Subcutaneous adipose tissue (tissue), 4 donors: Measurements from ENCODE around the gene TBX15. TPM values are rescaled to one million over a fixed set of nuclear protein-coding genes. Genes with fewer than 3 reads are reported as not detected.

Experiments
- CTCF ChIP-seq: fragments of 450-650 bp; IDR thresholded peaks from one replicate; pipeline ENCODE4 v1.5.1; 2016; ENCODE audit warnings: low read depth, mild to moderate bottlenecking, control low read depth, antibody characterized with exemption, moderate library complexity
- total RNA-seq, 4 donors: library from RNA; depleted of rRNA; stranded (reverse); fragments of >200 nt; gene quantifications; one replicate each; pipeline ENCODE4 v1.1.0, GENCODE V29; 2016

TBX15 gene
- total RNA-seq, 4 donors from 2014 or later = 68.9 to 102 (median 77.0) TPM

DNA sequence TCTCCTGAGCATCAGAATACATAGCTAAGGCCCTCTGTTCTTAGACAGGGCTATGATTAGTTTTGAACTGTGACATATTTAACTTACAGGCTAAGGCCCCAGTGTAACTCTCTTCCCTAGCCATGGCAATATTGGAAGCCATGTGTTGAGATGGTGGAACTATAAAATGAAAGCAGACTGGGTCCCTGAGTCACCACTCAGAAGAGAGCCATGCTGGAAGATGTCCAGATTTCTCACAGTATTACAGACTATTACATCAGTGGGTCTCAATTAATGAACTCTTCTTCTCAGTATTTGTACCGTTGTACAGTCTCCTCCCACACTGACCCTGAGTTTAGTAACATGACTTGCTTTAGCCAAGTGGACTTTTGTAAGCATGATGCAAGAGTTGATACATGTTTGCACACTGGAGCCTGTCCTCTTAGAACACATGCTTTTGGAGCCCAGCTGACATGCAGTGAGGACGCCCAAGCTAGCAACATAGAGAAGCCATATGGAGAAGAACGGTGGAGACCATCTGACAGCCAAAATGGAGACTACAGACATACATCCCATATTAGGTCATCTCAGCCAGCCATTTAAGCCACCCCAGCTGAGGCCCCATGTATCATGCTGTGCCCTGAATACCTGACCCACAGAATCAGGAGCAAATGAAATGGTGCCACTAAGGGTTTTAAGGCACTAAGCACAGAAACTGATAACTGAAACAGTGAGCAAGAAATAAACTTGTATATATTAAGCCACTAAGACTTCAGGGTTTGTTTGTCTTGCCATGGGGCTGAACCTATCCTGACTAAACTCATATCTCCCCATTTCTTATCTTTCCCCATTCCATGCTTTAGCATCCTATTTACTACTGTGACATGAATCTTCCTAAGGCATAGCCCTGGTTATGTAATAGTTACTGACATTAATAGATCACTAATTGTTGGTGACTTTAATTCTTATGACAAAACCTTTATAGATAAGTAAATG, 24.4 kb downstream of the TBX15 start:
- TF ChIP-seq CTCF = no peak

- TF ChIP-seq CTCF = no peak
Measured at GRCh38 chr1:118963138-118963455, 25.0 kb downstream of the TBX15 start.

GRCh38 chr1:118961156-118961555, 27.0 kb downstream of the TBX15 start:
- TF ChIP-seq CTCF = no peak

- TF ChIP-seq CTCF = no peak
Measured at GRCh38 chr1:118960567-118961136, 27.5 kb downstream of the TBX15 start.

DNA sequence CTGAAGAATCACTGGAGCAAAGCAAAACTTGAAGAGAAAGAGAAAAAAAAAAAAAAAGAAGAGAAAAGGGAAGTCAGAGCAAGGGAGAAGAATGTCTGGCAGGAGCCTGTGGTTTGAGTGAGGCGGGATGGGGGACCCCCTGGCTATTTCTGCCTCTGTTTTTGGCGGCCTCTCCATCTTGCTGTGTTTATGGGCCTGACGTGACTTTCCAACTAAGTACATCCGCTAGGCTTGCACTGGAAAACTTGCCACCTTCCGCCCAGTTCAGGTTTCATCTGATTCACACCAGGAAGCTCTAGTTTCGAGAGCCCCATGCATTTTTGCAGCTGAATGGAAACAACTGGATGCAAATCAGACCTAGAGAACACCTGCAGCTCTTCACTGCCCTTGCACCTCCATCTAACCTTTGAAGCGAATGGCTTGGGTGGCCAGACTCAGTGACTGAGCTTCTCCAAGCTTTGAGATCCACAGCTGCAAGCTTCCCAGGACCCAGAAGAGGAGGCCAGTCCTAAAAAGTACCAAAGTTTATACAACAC, 28.0 kb downstream of the TBX15 start:
- TF ChIP-seq CTCF = no peak

DNA sequence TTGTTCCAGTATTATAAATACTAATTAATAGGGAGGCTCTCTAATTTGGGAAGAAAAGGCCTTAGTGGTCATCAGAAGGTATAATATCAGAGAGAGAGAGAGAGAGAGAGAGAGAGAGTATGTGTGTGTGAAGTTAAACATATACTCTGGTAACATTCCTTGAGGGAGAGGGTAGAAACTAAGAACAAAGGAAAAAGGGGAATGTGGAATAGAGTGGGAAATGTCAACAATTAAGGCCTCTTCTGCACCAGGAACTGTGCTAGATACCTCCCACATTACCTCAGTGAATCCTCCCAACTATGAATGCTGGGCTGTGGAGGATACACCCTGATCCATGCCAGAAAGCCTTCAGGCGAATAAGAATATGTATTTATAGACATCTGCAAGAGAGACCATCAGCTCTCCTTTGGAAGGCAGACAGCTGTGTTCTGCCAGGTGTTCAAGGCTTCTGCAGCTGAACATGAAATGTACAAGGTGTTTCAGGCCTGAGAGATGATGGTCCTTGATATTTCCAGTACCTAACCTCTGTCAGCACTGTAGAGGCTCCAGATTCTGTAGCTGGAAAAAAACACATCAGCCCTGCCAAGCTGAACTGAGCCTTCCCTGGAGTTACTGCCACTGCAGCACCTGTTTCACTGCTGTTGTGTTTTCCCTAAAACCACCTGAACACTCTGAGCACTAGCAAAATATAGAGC, 29.1 kb downstream of the TBX15 start:
- no peak for TF ChIP-seq CTCF

DNA sequence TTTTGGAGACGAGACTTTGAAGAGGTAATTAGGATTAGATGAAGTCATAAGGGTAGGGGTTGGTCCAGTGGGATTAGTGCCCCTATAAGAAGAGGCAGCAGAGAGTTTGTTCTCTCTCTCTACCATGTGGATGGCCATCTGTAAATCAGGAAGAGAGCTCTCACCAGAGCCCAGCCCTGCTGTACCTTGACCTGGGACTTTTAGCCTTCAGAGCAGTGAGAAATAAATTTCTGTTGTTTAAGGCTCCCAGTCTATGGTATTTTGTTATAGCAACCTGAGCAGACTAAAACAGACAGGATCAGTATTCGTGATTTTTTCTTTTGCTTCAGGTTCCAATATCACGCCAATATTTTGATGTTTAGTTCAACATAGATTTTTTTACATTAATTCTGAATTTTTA, 30.0 kb downstream of the TBX15 start:
- TF ChIP-seq CTCF = no peak
